ENCODE data around the gene RENBP. TPM values are rescaled to one million over a fixed set of nuclear protein-coding genes. Genes with fewer than 3 reads are reported as not detected.

RENBP gene
- polyA plus RNA-seq, 6 donors from 2014 or later = 0.68 to 3.8 (median 1.7) TPM

GRCh38 chrX:153974726-153975286 is 30.4 kb upstream of the RENBP start:
- Mint-ChIP-seq H3K4me3 (peak overlapping the region in 5 of 8 donors; percentile 26 to 92 (median 47)), H3K4me1 (peaks cover 9 to 25% (median 20%) of the 10 kb centered on the region in 3 donors), H3K9me3 (no peaks in the 10 kb centered on the region), H3K27ac (peak overlapping the region in 3 of 6 donors; percentile 72 to 93 (median 84)), H3K27me3 (no peaks in the 10 kb centered on the region), H3K36me3 (peaks cover 4 to 7% of the 10 kb centered on the region in 2 donors)
- ATAC-seq (ENCODE audit: low read depth in 2 of 2) (no peak), DNase-seq (no peak)

- no peak for ATAC-seq (ENCODE audit: low read depth in 2 of 2)
- Mint-ChIP-seq H3K36me3 (peaks cover 4 to 7% of the 10 kb centered on the region in 2 donors), H3K27me3 (no peaks in the 10 kb centered on the region), H3K4me3 (peak overlapping the region; percentile 5 to 92 (median 86)), H3K4me1 (peaks cover 15 to 31% (median 25%) of the 10 kb centered on the region in 3 donors), H3K27ac (peak overlapping the region in 5 of 6 donors; percentile 76 to 98 (median 84)), H3K9me3 (no peaks in the 10 kb centered on the region)
- DNase-seq = no peak
Measured at GRCh38 chrX:153974003-153974725, 29.7 kb upstream of the RENBP start.

- Mint-ChIP-seq H3K36me3 (peaks cover 4 to 7% of the 10 kb centered on the region in 2 donors), H3K27me3 (no peaks in the 10 kb centered on the region), H3K9me3 (no peaks in the 10 kb centered on the region), H3K4me1 (peaks cover 20 to 39% (median 29%) of the 10 kb centered on the region in 3 donors), H3K4me3 (peak overlapping the region; percentile 79 to 92 (median 88)), H3K27ac (peak overlapping the region; percentile 47 to 98 (median 91))
- DNase-seq = no peak
- no peak for ATAC-seq (ENCODE audit: low read depth in 2 of 2)
Measured at GRCh38 chrX:153973127-153974002, 28.9 kb upstream of the RENBP start.

GRCh38 chrX:153972368-153973126 is 28.1 kb upstream of the RENBP start, which contains the start of gene TMEM187:
Gene TMEM187 (plus strand): TSS chrX:153972754. CDS start chrX:153982063, 9,309 bp downstream.
- Mint-ChIP-seq H3K4me1 (peaks cover 28 to 48% (median 37%) of the 10 kb centered on the region in 3 donors), H3K9me3 (no peaks in the 10 kb centered on the region), H3K4me3 (peak within 1 kb of the TSS; percentile 87 to 100 (median 100)), H3K27ac (peak within 1 kb of the TSS; percentile 98 to 100 (median 100)), H3K27me3 (no peaks in the 10 kb centered on the region), H3K36me3 (peaks cover 4 to 7% of the 10 kb centered on the region in 2 donors)
- peak; percentile 91 for DNase-seq
- ATAC-seq (ENCODE audit: low read depth in 2 of 2) = peak; percentile 48 to 50

GRCh38 chrX:153971450-153972367 is 27.3 kb upstream of the RENBP start, which contains the start of gene HCFC1:
Gene HCFC1 (minus strand): TSS chrX:153971818. CDS start chrX:153970840, 978 bp downstream.
- Mint-ChIP-seq H3K4me1 (peaks cover 35 to 56% (median 42%) of the 10 kb centered on the region in 3 donors), H3K36me3 (peaks cover 4 to 7% of the 10 kb centered on the region in 2 donors), H3K27ac (peak within 1 kb of the TSS; percentile 98 to 100 (median 100)), H3K4me3 (peak within 1 kb of the TSS; percentile 87 to 100 (median 100)), H3K9me3 (no peaks in the 10 kb centered on the region), H3K27me3 (no peaks in the 10 kb centered on the region)
- DNase-seq (peak; percentile 94), ATAC-seq (ENCODE audit: low read depth in 2 of 2) (peak; percentile 49 to 53)

- DNase-seq = peak; percentile 89
- Mint-ChIP-seq H3K36me3 (peaks cover 4 to 7% of the 10 kb centered on the region in 2 donors), H3K27me3 (no peaks in the 10 kb centered on the region), H3K9me3 (no peaks in the 10 kb centered on the region), H3K27ac (peak overlapping the region; percentile 98 to 100 (median 100)), H3K4me1 (peaks cover 40 to 62% (median 42%) of the 10 kb centered on the region in 3 donors), H3K4me3 (peak overlapping the region; percentile 87 to 100 (median 100))
- ATAC-seq (ENCODE audit: low read depth in 2 of 2) = peak; percentile 43 to 45
Measured at GRCh38 chrX:153971124-153971449, 26.6 kb upstream of the RENBP start.

- Mint-ChIP-seq H3K9me3 (no peaks in the 10 kb centered on the region), H3K4me1 (peaks cover 39 to 64% (median 45%) of the 10 kb centered on the region in 3 donors), H3K36me3 (peaks cover 4 to 7% of the 10 kb centered on the region in 2 donors), H3K27ac (peak overlapping the region; percentile 98 to 100 (median 100)), H3K4me3 (peak overlapping the region; percentile 87 to 100 (median 100)), H3K27me3 (no peaks in the 10 kb centered on the region)
- peak in 1 of 2 donors; percentile 7 for ATAC-seq (ENCODE audit: low read depth in 2 of 2)
- DNase-seq = no peak
Measured at GRCh38 chrX:153970357-153971123, 26.1 kb upstream of the RENBP start.

- Mint-ChIP-seq H3K27me3 (no peaks in the 10 kb centered on the region), H3K9me3 (no peaks in the 10 kb centered on the region), H3K36me3 (peaks cover 4 to 7% of the 10 kb centered on the region in 2 donors), H3K27ac (peak overlapping the region in 5 of 6 donors; percentile 86 to 98 (median 95)), H3K4me3 (peak overlapping the region; percentile 87 to 100 (median 100)), H3K4me1 (peaks cover 42 to 69% (median 51%) of the 10 kb centered on the region in 3 donors)
- ATAC-seq (ENCODE audit: low read depth in 2 of 2) = no peak
- DNase-seq = no peak
Measured at GRCh38 chrX:153969904-153970356, 25.5 kb upstream of the RENBP start.

- H3K27me3 Mint-ChIP-seq = no peaks in the 10 kb centered on the region
- DNase-seq = no peak
- peaks cover 4 to 7% of the 10 kb centered on the region in 2 donors for H3K36me3 Mint-ChIP-seq
- peak overlapping the region; percentile 77 to 98 (median 93) for H3K27ac Mint-ChIP-seq
- no peak for ATAC-seq (ENCODE audit: low read depth in 2 of 2)
- peak overlapping the region; percentile 87 to 100 (median 100) for H3K4me3 Mint-ChIP-seq
- no peaks in the 10 kb centered on the region for H3K9me3 Mint-ChIP-seq
- H3K4me1 Mint-ChIP-seq = peaks cover 38 to 66% (median 50%) of the 10 kb centered on the region in 3 donors
Measured at GRCh38 chrX:153969125-153969903, 24.9 kb upstream of the RENBP start.

- ATAC-seq (ENCODE audit: low read depth in 2 of 2) (peak in 1 of 2 donors; percentile 5), DNase-seq (peak; percentile 55)
- H3K27ac Mint-ChIP-seq = peak overlapping the region in 4 of 6 donors; percentile 77 to 98 (median 86)
- H3K4me3 Mint-ChIP-seq = peak overlapping the region; percentile 87 to 100 (median 100)
- H3K27me3 Mint-ChIP-seq = no peaks in the 10 kb centered on the region
- peaks cover 4 to 7% of the 10 kb centered on the region in 2 donors for H3K36me3 Mint-ChIP-seq
- H3K4me1 Mint-ChIP-seq = peaks cover 32 to 60% (median 46%) of the 10 kb centered on the region in 3 donors
- H3K9me3 Mint-ChIP-seq = no peaks in the 10 kb centered on the region
Measured at GRCh38 chrX:153968754-153969124, 24.3 kb upstream of the RENBP start.
